ENCODE data around the gene LIM2. TPM values are rescaled to one million over a fixed set of nuclear protein-coding genes. Genes with fewer than 3 reads are reported as not detected.
A peak's percentile ranks its signal among the peaks of the same experiment; 100 is the strongest.

LIM2 gene
- total and polyA plus RNA-seq, 9 of the 15 experiments (the other 6 are each of a cell fraction or from before 2014, with no cell fraction given): 0.07 to 0.45 (median 0.18) TPM; not detected in 4

GRCh38 chr19:51367565-51368365 lies 20.0 kb downstream of the LIM2 start (continued):
- TF ChIP-seq HES1 (IDR thresholded peaks at IDR 0.05; ENCODE audit: low read depth) (no peak), SAFB (IDR thresholded peaks at IDR 0.05; ENCODE audit: borderline replicate concordance, low read depth, low read length) (0 out of 2 replicates have a peak, but pooled peaks have one; percentile 38), ZNF75A (CRISPR knock-in tag; IDR thresholded peaks at IDR 0.05) (no peak), ZBTB40 (IDR thresholded peaks at IDR 0.05) (peak; percentile 74; the same call in 1 of the 2 replicates), ZBTB40 (CRISPR knock-in tag; IDR thresholded peaks at IDR 0.05) (no peak), LEF1 (IDR thresholded peaks at IDR 0.05) (no peak), CBX2 (IDR thresholded peaks at IDR 0.05; ENCODE audit: insufficient read depth, low read length, poor library complexity, severe bottlenecking) (no peak), FOXJ2 (tag; IDR thresholded peaks at IDR 0.05) (no peak), RNF2 (IDR thresholded peaks at IDR 0.05) (peak; percentile 58; the same call in 1 of the 2 replicates), SMARCB1 (IDR thresholded peaks at IDR 0.05; ENCODE audit: insufficient read length, low read depth) (no peak), MCM7 (IDR thresholded peaks at IDR 0.05) (no peak), ZBTB5 (IDR thresholded peaks at IDR 0.05) (no peak), ATF1 (CRISPR knock-in tag; IDR thresholded peaks at IDR 0.05) (no peak), ATF1 (tag; IDR thresholded peaks at IDR 0.05) (peak; percentile 61), SREBF1 (IDR thresholded peaks at IDR 0.05; ENCODE audit: borderline replicate concordance, low read depth, low read length) (no peak), NR2F6 (CRISPR knock-in tag; IDR thresholded peaks at IDR 0.05) (no peak), SIN3A (IDR thresholded peaks at IDR 0.05; ENCODE audit: borderline replicate concordance in 2 of 2, control insufficient read depth in 1 of 2, low read depth in 2 of 2, low read length in 2 of 2) (peak; percentile 54; a peak in 2 of 4 replicates), MCM5 (IDR thresholded peaks at IDR 0.05; ENCODE audit: low read depth) (no peak)
